ENCODE results near the gene C1orf21. TPM values are rescaled to one million over a fixed set of nuclear protein-coding genes. Genes with fewer than 3 reads are reported as not detected.

C1orf21 gene
- polyA plus RNA-seq, 1 donor (not counting 4 experiments of a cell fraction or from before 2014, with no cell fraction given): 44.3 TPM

DNA sequence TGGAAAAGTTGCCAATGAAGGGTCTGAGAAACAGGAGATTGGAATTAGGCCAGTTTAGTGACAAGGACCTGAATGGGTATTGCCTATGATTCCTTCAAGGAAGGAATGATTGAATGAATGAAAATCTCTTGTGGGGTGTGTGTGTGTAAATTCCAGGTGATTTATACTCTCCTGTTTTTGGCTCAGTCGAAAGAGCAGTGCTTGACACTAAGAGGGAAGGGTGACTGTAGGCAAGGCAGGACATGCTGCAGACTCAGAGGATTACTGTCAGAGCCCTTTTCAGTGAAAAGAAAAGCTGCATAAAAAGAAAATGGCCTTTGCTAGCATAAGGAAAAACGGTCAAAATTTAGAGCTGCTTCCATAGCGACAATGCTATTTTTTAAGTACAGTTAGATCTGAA is 30.1 kb downstream of the C1orf21 start:
- no peak for TF ChIP-seq EZH2 (IDR thresholded peaks at IDR 0.05; ENCODE audit: low read length)
- TF ChIP-seq, protein P1, sequence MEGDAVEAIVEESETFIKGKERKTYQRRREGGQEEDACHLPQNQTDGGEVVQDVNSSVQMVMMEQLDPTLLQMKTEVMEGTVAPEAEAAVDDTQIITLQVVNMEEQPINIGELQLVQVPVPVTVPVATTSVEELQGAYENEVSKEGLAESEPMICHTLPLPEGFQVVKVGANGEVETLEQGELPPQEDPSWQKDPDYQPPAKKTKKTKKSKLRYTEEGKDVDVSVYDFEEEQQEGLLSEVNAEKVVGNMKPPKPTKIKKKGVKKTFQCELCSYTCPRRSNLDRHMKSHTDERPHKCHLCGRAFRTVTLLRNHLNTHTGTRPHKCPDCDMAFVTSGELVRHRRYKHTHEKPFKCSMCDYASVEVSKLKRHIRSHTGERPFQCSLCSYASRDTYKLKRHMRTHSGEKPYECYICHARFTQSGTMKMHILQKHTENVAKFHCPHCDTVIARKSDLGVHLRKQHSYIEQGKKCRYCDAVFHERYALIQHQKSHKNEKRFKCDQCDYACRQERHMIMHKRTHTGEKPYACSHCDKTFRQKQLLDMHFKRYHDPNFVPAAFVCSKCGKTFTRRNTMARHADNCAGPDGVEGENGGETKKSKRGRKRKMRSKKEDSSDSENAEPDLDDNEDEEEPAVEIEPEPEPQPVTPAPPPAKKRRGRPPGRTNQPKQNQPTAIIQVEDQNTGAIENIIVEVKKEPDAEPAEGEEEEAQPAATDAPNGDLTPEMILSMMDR (optimal IDR thresholded peaks at IDR 0.05 in 1 of 3, IDR thresholded peaks at IDR 0.05 in 1 of 3, conservative IDR thresholded peaks at IDR 0.05 in 1 of 3; ENCODE audit: extremely low read depth in 1 of 3, insufficient read depth in 2 of 3, low read length in 3 of 3): no peak
- Histone ChIP-seq H2AFZ (ENCODE audit: control insufficient read depth, low read length) (peak overlapping the region; percentile 8), H3K27ac (ENCODE audit: control insufficient read depth, insufficient read depth, low read length) (peak overlapping the region; percentile 97), H3K4me2 (ENCODE audit: control insufficient read depth, extremely low read depth, insufficient read depth, low read depth, low read length) (peak overlapping the region; percentile 95), H3K4me1 (ENCODE audit: control insufficient read depth, extremely low read depth, insufficient read depth, low read length) (peaks cover 61% of the 10 kb centered on the region), H3K27me3 (ENCODE audit: control insufficient read depth, extremely low read depth, insufficient read depth, low read length) (no peaks in the 10 kb centered on the region), H4K20me1 (ENCODE audit: control insufficient read depth, extremely low read depth, insufficient read depth, low read length) (no peaks in the 10 kb centered on the region), H3K4me3 (ENCODE audit: control insufficient read depth in 2 of 3, extremely low read depth in 1 of 3, insufficient read depth in 2 of 3, low read depth in 1 of 3, low read length in 3 of 3) (peak overlapping the region in 2 of 3 experiments; percentile 51 to 54), H3K9ac (ENCODE audit: control insufficient read depth, extremely low read depth, insufficient read depth, low read length) (peak overlapping the region; percentile 68), H3K9me1 (ENCODE audit: control insufficient read depth, extremely low read depth, insufficient read depth, low read length) (no peaks in the 10 kb centered on the region), H3K79me2 (ENCODE audit: control insufficient read depth, insufficient read depth, low read length) (peaks cover 35% of the 10 kb centered on the region), H3K36me3 (ENCODE audit: control insufficient read depth in 2 of 2, extremely low read depth in 1 of 2, insufficient read depth in 2 of 2, low read length in 2 of 2) (peaks cover 3% of the 10 kb centered on the region in 2 experiments), H3K9me3 (ENCODE audit: control insufficient read depth, low read depth, low read length) (no peaks in the 10 kb centered on the region)
- dilution Hi-C loops (cut with MboI; ENCODE audit: extremely low pct_ligation_motif_present, low sequenced_read_pairs): no loop called here
- FAIRE-seq (no peak), DNase-seq (ENCODE audit: low read depth, low spot score) (no peak)

DNA sequence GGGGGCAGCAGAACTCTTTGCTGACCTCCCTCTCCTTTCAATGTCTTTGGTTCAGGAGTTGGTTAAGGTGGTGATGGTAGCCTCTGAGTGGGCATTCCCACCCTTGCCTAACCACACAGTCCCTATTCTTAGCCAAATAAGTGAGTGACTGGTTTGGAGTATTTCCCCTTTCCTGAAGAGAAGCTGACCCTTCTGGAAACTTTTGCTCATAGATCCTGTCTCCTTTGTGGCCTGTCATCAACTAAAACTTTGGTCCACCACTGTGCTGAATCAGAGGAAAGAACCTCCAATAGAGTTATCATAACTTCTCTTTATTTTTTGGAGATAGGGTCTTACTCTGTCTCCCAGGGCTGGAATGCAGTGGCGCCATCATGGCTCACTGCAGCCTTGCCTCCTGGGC is 31.1 kb downstream of the C1orf21 start:
- TF ChIP-seq EZH2 (IDR thresholded peaks at IDR 0.05; ENCODE audit: low read length): no peak
- TF ChIP-seq, protein P1 (optimal IDR thresholded peaks at IDR 0.05 in 1 of 3, IDR thresholded peaks at IDR 0.05 in 1 of 3, conservative IDR thresholded peaks at IDR 0.05 in 1 of 3; ENCODE audit: extremely low read depth in 1 of 3, insufficient read depth in 2 of 3, low read length in 3 of 3): no peak
- Histone ChIP-seq H3K27ac (ENCODE audit: control insufficient read depth, insufficient read depth, low read length) (peak overlapping the region; percentile 97), H3K9ac (ENCODE audit: control insufficient read depth, extremely low read depth, insufficient read depth, low read length) (no peak overlapping the region), H3K4me1 (ENCODE audit: control insufficient read depth, extremely low read depth, insufficient read depth, low read length) (peaks cover 70% of the 10 kb centered on the region), H3K9me1 (ENCODE audit: control insufficient read depth, extremely low read depth, insufficient read depth, low read length) (no peaks in the 10 kb centered on the region), H3K4me2 (ENCODE audit: control insufficient read depth, extremely low read depth, insufficient read depth, low read depth, low read length) (peak overlapping the region; percentile 95), H3K4me3 (ENCODE audit: control insufficient read depth in 2 of 3, extremely low read depth in 1 of 3, insufficient read depth in 2 of 3, low read depth in 1 of 3, low read length in 3 of 3) (no peak overlapping the region), H4K20me1 (ENCODE audit: control insufficient read depth, extremely low read depth, insufficient read depth, low read length) (no peaks in the 10 kb centered on the region), H3K27me3 (ENCODE audit: control insufficient read depth, extremely low read depth, insufficient read depth, low read length) (no peaks in the 10 kb centered on the region), H3K36me3 (ENCODE audit: control insufficient read depth in 2 of 2, extremely low read depth in 1 of 2, insufficient read depth in 2 of 2, low read length in 2 of 2) (peaks cover 3 to 4% of the 10 kb centered on the region in 2 experiments), H3K79me2 (ENCODE audit: control insufficient read depth, insufficient read depth, low read length) (peaks cover 38% of the 10 kb centered on the region), H2AFZ (ENCODE audit: control insufficient read depth, low read length) (no peak overlapping the region), H3K9me3 (ENCODE audit: control insufficient read depth, low read depth, low read length) (no peaks in the 10 kb centered on the region)
- FAIRE-seq: no peak
- no peak for DNase-seq (ENCODE audit: low read depth, low spot score)
- dilution Hi-C loops (cut with MboI; ENCODE audit: extremely low pct_ligation_motif_present, low sequenced_read_pairs): no loop called here
